RWPE2 (cell line): ENCODE measurements around the gene CALML3.

Experiments used
- ATAC-seq: fragments of 200-7000 bp; cut with Tn5 transposase; 3 replicates; pipeline ENCODE4 v1.9.1; 2021; ENCODE audit warnings: low read depth
- DNase-seq: peaks from one replicate; pipeline ENCODE4 v3.0.0-alpha.2; 2020; ENCODE audit warnings: low spot score
- H3K27ac ChIP-seq: fragments of 450-650 bp; 2 replicates; pipeline ENCODE4 v1.5.1; 2017; ENCODE audit warnings: mild to moderate bottlenecking; ENCODE audit not compliant: poor library complexity, severe bottlenecking
- H3K27me3 ChIP-seq: fragments of 250-450 bp; sonication (Bioruptor Pico); 2 replicates; pipeline ENCODE4 v1.5.1; 2021; ENCODE audit warnings: mild to moderate bottlenecking, moderate library complexity; ENCODE audit not compliant: insufficient read depth, poor library complexity, severe bottlenecking
- H3K36me3 ChIP-seq: fragments of 250-450 bp; sonication (Bioruptor Pico); 2 replicates; pipeline ENCODE4 v1.5.1; 2020; ENCODE audit warnings: low read depth, mild to moderate bottlenecking, moderate library complexity
- H3K4me1 ChIP-seq: fragments of 250-450 bp; sonication (Bioruptor Pico); 2 replicates; pipeline ENCODE4 v1.5.1; 2021; ENCODE audit warnings: mild to moderate bottlenecking, moderate library complexity; ENCODE audit not compliant: insufficient read depth, poor library complexity, severe bottlenecking
- H3K4me3 ChIP-seq: fragments of 250-450 bp; sonication (Bioruptor Pico); 2 replicates; pipeline ENCODE4 v1.5.1; 2021; ENCODE audit warnings: mild to moderate bottlenecking, moderate library complexity; ENCODE audit not compliant: severe bottlenecking
- H3K9me3 ChIP-seq: fragments of 250-450 bp; sonication (Bioruptor Pico); 2 replicates; pipeline ENCODE4 v1.5.1; 2021; ENCODE audit warnings: mild to moderate bottlenecking, moderate library complexity; ENCODE audit not compliant: severe bottlenecking
- CTCF ChIP-seq: fragments of 450-650 bp; IDR thresholded peaks from one replicate; pipeline ENCODE4 v1.5.1; 2017; ENCODE audit warnings: mild to moderate bottlenecking, moderate library complexity; ENCODE audit not compliant: poor library complexity, severe bottlenecking

The CALML3 gene

GRCh38 chr10:5488272-5489161, 36.2 kb upstream of the CALML3 start:
- peaks cover 17% of the 10 kb centered on the region for H3K4me1 ChIP-seq
- peak; percentile 86 for ATAC-seq
- H3K4me3 ChIP-seq = no peak overlapping the region

GRCh38 chr10:5490032-5490431, 34.7 kb upstream of the CALML3 start:
- no peak for ATAC-seq

More at GRCh38 chr10:5488272-5489161, 36.2 kb upstream of the CALML3 start:
- H3K36me3 ChIP-seq = no peaks in the 10 kb centered on the region
- H3K27ac ChIP-seq = peak overlapping the region; percentile 83
- TF ChIP-seq CTCF = no peak
- peak; percentile 91 for DNase-seq
- no peaks in the 10 kb centered on the region for H3K9me3 ChIP-seq
- no peaks in the 10 kb centered on the region for H3K27me3 ChIP-seq

GRCh38 chr10:5490698-5491464, 33.9 kb upstream of the CALML3 start:
- Histone ChIP-seq H3K36me3 (no peaks in the 10 kb centered on the region), H3K27ac (no peak overlapping the region), H3K9me3 (no peaks in the 10 kb centered on the region), H3K4me3 (no peak overlapping the region), H3K27me3 (no peaks in the 10 kb centered on the region), H3K4me1 (peaks cover 13% of the 10 kb centered on the region)
- no peak for ATAC-seq
- peak; percentile 9 for DNase-seq
- TF ChIP-seq CTCF = no peak

More at GRCh38 chr10:5490032-5490431, 34.7 kb upstream of the CALML3 start:
- Histone ChIP-seq H3K4me1 (peaks cover 13% of the 10 kb centered on the region), H3K4me3 (no peak overlapping the region), H3K36me3 (no peaks in the 10 kb centered on the region), H3K27ac (peak overlapping the region; percentile 83), H3K9me3 (no peaks in the 10 kb centered on the region), H3K27me3 (no peaks in the 10 kb centered on the region)
- no peak for DNase-seq
- TF ChIP-seq CTCF = no peak

- DNase-seq = peak; percentile 16
- H3K27me3 ChIP-seq = no peaks in the 10 kb centered on the region
- no peak for TF ChIP-seq CTCF
- H3K9me3 ChIP-seq = no peaks in the 10 kb centered on the region
- H3K36me3 ChIP-seq = no peaks in the 10 kb centered on the region
- H3K4me1 ChIP-seq = peaks cover 17% of the 10 kb centered on the region
- ATAC-seq = no peak
- no peak overlapping the region for H3K27ac ChIP-seq
- H3K4me3 ChIP-seq = no peak overlapping the region
Measured at GRCh38 chr10:5491477-5491876, 33.3 kb upstream of the CALML3 start.
